T-helper 2 cell (primary cell): ENCODE measurements around the gene TBC1D4.
"Not testable (repeated sequence)": the region's sequence is repeated elsewhere in the genome, so short reads cannot be mapped to it uniquely, and the experiment has no call there.

Experiments used
- DNase-seq, 5 experiments: peaks; one replicate each; pipeline versions ENCODE4 v3.0.0 to v3.0.0-alpha.2; 2012 to 2022

The TBC1D4 gene

DNA sequence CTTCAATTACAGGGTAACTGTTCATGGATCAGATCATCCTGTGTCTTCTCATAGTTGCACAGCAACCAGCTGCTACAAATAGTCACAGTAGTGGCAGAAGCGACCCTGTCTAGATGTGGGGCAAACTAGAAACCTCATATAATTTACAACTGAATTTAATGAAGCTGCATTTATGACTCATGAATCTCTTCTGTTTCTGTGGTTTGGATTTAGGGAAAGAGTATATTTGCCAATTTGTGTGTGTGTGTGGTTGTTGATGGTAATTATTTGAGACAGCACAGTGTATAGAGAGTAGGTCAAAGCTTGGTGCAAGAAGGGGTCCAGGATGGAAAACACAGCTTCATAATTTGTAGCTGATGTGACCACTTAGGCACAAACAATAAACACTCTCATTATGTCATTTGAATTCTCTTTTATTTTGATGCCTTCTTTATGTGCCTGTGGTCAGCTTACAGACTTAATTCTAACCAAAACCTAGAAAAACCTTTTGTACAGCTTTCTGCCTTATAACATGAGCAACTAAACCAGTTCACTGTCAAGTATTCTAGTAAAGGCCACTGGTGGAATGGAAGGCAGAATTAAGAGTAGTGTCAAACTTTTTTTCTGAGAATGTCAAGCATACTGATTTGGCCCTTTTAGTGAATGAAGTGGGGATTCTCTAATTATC is 218.1 kb downstream of the TBC1D4 start:
- DNase-seq: peak in 1 of 5 experiments; percentile 9

DNA sequence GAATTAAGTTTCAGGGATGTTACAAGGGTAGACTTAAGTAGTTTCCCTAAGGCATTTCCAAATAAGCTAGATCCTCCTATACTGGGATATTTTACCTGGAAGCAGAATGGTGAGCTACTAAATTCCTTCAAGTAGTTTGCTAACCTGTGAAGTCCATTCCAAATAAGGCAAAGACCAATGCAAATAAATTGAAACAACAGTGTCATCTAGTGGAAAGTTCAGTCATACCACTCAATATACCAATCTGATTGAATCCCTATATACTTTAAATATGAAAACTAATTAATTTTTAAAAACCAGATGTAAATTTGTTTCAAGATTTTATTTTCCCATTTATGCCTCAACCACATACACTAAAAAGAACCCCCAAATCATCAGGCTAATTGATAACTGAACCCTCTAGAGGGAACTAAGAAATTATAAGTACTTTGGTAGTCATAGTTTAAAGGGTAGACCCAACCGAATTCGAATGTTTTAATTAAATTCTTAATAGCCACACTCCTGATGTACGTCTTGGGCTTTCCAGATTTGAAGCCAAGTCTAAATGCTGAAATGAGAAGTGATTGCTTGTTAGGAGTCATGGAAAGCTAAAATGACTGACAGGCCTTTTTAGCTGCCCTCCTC is 223.7 kb downstream of the TBC1D4 start:
- peak in 1 of 5 experiments; percentile 31 for DNase-seq

DNA sequence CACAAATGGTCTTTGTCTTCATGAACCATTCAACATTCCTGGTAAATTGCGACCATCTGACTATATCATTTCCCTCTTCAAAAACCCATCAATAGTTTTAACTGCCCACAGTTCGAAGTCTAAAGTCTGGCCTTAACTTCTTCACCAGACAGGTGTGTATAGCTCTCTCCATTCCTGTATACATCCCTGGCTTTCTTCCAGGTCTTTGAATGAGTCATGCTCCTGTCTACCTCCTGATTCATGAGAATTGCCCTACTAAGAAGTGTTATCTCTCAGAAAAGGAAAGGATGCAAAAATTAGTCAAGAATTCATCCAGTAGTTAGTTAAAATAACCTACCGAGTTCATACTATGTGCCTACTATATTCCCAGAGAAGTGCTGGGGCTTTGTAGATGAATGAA is 225.0 kb downstream of the TBC1D4 start:
- DNase-seq: no peak

DNA sequence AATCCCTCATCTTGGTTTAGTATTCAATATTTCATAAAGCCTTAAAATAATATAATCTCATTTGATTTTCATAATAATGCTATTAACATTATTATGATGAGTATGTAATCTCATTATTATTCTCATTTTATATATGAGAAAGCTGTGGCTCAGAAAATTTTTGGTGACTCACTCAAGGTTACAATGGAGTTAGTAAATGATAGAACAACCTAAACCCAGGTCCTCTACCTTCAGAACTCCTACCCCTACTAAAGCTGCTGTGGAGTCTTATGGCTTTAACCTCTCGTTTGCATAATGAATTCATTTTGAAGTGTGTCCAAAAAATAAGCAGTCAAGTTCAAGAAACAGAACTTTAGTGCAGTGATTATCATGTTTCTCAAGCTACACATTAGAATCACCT is 226.3 kb downstream of the TBC1D4 start:
- no peak for DNase-seq

DNA sequence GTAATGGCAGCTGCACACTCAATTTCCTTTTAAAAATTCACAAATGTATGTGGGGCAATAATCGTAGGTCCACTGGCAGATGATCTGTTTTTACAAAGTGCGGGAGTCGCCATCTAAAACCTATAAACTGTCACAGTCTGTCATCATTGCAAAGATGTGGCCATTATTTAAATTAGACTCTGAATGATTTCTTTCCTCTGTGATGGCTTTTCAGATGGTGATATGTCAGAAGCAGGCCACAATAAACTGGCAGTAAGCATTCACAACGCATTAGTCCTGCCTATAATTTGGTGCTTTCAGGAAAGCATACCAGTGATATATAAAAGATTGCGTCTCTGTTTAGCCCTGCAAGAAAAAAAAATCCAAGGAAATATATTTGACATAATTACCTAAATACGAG is 226.8 kb downstream of the TBC1D4 start:
- no peak for DNase-seq

DNA sequence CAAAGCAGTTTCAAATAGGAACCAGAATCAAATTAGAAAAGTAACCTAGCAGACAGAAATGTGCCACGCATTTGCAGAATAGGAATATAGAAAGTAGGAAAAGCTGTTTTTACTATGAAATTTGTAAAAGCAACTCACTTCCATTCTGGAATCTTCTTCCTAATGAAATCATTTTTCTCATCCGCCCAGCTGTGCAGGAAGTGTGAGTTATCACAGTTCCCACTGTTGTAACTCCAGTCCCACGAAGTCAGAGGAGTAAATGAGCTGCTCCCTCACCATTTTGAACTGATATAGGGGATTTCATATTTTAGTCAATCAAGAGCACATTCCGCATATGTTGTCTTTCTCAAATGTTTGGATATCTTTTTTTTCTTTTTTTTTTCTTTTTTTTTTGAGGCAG is 230.8 kb downstream of the TBC1D4 start:
- no peak for DNase-seq

DNA sequence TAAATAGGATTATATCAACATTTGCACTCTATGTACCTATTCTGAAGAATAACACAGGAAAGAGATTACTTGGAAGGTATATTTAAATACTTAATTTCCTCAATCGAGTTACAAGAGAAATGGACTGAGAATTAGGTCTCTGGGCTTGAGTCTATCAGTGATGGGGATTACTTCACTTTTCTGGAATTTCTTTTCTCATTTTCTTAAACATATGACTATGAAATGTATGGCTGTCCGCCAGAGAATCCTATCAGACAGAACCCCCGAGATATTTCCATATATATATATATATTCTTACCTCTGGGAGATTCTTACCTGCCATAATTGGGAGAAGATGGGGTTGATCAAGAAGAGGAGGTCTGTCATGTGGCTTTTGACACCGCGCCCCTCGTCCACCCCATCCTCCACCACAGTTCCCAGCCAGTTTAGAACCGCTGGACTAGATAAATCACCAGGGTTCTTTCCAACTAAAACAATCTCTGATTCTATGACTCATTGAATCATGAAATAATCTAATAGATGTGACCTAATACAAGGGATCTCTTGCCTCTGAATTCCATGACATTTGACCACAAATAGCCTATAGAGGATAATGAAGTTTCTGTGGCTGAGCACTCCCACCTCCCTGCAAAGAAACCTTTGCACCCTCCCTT is 231.3 kb downstream of the TBC1D4 start:
- no peak for DNase-seq

DNA sequence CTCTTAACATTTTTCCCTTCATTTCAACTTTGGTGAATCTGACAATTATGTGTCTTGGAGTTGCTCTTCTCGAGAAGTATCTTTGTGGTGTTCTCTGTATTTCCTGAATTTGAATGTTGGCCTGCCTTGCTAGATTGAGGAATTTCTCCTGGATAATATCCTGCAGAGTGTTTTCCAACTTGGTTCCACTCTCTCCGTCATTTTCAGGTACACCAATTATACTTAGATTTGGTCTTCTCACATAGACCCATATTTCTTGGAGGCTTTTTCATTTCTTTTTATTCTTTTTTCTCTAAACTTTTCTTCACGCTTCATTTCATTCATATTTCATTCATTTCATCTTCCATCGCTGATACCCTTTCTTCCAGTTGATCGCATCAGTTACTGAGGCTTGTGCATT is 236.4 kb downstream of the TBC1D4 start:
- not testable (repeated sequence) for DNase-seq

DNA sequence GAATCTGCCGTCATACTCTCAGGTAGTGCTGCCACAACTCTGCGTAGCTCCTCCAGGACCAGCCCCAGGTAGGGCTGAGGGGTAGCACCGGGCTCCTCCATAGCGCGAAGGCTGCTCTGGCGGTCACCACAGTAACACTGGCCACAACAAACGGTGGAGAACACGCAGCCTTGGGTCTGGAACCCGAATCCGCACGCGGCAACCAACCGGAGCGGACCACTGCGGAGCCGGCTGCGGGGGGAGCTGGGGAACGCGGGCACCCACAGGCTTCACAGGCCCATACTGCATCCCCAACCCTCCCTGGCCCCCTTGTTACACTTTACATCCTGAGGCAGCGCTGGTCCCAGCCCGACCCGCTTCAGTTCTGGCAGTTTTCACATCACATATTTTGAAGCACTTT is 241.7 kb downstream of the TBC1D4 start:
- DNase-seq: not testable (repeated sequence)

DNA sequence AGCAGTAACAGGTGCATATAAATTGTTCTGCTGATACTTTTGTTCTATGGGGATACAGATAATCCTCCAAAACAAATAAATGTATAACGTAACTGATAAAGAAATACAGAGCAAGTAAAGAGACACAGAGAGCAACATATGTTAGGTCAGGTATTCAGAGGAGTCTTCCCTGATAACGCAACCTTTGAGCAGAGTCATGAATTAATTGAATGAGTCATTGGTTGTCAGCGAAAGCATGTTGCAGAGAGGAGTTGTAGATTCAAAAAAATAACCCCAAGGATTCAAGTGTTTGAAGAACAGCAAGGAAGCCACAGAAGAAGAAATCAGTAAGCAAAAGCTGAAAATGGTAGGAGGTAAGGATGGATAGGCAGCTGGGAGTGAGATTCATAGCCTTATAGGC is 245.2 kb downstream of the TBC1D4 start:
- DNase-seq: no peak
